Endometrial microvascular endothelial cells (primary cell): Measurements from ENCODE around the gene MRGPRF. TPM values are rescaled to one million over a fixed set of nuclear protein-coding genes. Genes with fewer than 3 reads are reported as not detected.

Experiments used
- in situ Hi-C: cut with HindIII; loops from 2 replicates; pipeline ENCODE4 v1.10.0; 2017; ENCODE audit warnings: low sequenced_read_pairs, low pct_unique_long_range_greater_than_20kb; ENCODE audit errors: inconsistent ontology term
- total RNA-seq: library from RNA; depleted of rRNA; stranded (reverse); fragments of >200 nt; gene quantifications from one replicate; pipeline ENCODE4 v1.2.3, GENCODE V29; 2015; ENCODE audit errors: inconsistent ontology term

The MRGPRF gene
- total RNA-seq, 1 donor from 2014 or later: not detected

DNA sequence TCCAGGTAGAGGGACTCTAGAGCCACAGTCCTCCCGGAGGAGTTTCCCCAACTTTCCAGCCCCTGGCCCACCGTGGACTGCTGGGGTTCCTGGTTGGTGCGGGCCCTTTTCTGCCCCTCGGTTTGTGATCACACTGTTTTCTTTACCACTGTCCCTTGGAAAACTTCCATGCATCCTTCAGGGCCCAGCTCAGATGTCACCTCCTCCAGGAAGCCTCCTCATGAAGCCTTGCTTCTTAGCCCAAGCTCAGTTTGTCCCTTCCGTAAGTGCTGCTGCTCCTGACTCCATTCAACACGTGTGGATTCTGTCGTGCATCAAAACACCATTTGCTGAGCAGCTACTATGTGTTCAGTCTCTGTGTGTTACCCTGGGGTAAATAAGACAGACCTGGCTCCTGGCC lies 19.8 kb upstream of the MRGPRF start:
- in situ Hi-C loops: no loop called here

DNA sequence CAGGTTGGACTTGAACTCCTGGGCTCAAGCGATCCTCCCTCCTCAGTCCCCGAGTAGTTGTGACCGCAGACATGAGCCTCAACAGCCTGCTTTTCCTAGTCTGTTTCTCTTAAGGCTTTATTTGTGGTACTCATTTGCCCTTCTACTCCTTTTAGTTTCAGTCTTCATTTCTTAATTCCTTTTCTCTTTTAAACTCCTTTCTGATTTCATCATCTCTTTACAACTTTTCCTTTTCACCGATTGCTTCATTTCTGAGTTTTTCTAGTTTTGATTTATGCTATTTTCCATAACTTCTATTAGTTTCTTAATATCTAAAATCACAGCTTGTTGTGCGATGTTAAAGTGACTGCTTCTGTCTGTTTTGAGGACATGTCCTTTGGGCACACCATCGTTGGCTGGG lies 17.3 kb upstream of the MRGPRF start:
- in situ Hi-C loops: no loop called here

DNA sequence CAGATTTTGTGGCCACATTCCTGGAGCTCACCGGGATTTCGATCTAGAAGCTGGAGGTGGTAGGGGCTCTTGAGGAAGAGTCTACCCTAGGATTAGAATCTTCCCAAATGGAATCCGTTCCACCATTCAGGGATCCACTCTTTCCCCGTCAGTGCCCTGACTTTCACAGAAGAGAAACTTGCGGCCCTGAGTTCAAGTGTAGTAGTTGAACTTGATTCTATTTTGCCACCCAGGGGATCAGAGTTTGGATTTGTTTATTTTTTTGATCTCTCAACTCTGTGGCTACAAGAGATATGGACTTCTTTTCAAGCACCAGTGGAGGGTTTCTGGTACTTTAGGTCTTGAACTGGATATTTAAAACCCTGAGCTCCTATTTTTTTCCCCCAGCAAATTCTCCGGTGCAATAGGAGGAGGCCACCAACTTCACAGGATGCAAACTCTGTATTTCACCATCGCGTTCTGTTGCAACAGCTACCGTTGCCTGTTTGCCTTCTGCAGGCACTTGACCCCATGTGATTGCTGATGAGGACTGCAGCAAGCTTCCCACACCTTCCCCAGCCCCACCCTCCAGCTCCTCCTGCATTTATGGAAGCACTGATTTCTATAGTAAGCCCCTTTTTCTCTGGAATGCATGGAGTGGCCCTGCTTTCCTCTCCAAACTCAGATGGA lies 14.8 kb upstream of the MRGPRF start:
- in situ Hi-C loops: no loop called here

DNA sequence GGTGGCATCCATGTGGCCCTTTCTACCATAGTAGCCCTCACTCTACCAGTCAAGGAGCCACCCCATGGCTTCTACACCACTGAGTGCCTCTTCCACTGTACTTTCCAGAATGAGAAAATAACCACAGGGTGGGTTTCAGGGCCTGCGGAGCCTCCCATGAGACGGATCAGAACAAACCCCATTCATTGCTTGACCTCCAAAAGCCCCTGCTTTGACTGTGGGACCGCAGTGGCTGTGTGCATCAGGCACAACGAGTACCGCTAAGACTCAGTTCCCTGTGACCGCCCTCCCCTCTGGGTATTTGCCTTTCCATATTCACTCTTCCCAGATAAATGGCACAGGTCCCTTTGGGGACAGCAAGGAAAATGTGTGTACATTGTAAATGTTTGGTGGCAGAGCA lies 11.5 kb upstream of the MRGPRF start:
- in situ Hi-C loops: no loop called here

DNA sequence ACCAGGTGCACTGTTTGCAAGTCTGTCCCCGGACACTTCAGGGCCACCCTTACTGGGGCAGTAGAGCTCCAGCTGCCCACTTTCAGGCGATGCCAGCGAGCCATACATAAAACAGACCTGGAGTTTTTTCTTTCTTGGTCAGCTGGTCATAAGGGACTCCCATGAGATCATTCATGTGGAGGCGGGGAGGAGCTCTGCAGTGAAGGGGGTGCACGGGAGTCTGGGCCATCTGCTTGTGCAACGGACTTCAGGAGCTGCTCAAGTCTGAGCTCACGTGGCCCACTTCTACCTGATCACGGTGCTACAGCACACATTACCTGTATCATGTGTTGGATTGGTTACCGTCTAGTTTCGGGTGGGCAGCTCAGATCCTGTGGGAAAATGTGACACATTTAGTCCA lies 9.2 kb upstream of the MRGPRF start:
- in situ Hi-C loops: no loop called here

DNA sequence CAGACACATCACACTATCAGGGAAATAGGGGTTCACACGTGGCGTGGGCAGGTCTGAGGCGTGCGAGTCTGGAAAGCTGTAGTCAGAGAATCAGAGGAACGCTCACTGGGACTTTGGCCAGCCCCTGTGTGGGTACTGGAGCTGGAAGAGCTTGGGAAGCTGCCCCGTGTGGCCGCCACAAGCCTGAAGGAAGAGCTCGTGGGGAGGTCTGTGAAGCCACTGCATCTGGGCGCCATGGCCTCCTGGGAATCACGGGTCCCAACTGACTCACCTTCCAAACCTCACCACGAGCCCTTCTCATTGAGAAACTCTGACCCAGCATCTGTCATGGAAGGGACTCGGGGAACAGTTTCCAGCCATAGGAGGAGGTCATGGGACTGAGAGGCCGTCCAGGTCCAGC lies 5.9 kb upstream of the MRGPRF start:
- in situ Hi-C loops: no loop called here

DNA sequence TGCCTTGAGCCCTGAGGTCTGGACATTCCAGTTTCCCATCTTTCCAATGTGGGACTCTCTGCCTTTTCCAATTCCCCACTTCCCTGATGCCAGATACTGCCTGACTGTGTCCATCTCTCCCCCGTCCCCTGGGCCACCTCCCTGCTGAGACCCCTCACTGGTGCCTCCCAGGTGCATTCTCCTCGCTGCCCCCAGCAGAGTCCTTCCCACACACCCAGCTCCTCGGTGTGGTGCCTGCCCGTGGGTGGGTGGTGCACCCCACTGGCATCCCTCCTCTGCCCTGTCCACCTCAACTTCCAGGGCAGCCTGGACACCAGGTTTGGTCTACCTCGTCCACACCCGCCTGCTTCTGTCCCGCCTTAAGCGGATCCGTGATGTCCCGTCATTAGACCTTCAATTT lies 4.9 kb upstream of the MRGPRF start:
- in situ Hi-C loops: no loop called here

DNA sequence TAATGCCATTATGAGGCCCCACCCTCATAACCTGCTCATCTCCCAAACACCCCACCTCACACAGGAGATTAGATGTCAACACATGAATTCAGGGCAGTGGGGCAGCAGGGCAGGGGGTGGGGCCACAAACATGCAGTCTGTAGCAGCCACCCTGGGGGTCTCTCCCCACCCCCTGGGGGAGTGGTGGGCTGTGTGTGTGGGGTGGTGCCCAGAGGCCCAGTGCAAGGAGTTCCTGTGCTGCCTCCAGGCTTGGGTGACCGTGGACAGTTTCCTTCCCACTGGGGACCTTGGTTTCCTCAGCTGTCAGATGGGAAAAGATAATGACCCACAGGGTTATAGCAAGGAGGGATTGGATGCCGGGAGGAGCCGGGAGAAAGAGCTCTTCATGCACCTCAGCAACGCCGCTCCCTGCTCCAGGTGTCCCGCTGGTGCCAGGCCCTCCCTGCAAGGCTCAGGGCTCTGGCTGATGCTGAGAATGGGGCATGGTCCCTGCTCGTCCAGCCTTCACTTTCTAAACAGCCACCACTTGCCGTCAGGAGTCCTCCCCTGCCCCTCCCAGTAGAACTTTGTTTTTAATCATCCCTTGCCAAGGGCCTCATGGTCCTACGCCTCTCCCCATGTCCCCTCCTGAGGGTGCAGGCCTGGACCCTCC lies 2.0 kb upstream of the MRGPRF start:
- in situ Hi-C loops: no loop called here

DNA sequence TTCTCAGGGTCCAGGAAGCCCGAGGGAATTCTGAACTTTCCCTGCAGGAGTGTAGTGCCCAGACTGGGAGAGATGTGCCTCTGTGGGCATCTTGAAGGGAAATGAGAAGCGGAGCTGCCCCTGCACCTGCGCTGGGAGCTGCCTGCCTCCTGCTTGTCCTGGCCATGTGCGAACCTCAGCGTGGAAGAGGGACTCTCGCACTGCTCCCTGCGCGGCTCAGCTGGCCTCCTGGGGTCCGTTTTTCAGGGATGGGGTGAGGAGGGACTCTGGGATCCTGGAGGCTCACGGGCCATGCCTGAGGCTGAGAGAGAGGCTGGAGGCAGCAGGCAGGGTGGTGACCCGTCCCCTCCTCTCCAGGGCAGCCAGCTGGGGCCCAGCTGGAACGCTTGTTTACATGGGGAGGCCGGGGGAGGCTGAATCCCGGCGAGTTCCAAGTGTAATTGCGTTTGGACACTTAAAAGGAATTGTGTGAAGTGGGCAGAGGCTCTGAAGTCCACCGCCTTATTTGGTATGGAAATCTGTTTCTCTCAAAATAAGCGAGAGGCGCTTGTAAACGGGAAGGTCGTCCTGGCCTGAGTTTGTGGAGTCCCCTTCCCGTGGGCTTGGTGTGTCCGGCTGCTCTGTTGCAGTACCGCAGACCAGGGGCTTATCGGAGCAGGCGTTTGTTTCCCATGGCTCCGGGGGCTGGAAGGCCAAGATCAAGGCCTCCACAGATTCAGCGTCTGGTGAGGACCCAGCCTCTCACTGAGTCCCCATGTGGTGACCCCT lies 1.2 kb upstream of the MRGPRF start:
- in situ Hi-C loops: no loop called here

DNA sequence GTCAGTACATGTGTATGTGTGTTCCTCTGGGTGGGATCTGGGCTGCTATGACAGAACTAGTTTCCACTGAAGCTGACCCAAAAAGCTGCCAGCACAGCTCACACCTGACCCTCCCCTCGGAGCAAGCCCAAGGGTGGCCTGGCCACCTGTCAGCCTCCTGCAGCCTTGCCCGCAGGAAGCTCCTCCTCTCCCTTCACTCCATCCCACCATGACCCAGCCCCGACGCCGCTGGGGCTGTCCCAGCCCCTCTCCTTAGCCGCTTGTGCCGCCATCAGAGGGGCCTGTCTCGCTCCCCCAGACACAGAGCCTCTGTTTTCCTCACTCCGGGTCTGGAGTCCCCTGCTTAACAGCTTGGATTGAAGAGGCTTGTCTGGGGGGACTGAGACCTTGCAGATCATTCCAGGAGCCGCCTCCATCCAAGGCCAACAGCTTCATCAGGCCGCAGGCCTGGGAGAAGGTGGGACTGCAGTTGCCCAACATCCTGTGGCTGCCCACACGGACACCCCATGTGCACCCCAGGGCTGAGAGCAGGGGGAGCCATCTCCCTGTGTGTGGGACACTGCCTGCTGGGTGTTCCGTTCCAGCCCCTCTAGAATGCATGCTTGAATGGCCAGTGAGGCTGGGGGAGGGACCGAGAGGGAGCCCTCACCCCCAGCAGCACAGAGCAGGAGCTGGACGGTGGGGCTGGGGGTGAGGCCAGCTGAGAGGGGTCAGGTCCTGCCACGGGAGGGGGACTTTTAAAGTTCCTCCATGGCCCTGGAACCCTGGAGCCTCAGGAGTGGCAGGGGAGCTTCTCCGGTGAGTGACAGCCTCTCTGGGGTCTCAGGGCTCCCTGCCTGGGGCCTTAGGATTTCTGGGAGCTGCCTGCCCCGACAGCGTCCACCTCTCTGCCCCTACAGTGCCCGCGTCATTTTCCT lies 696 bp downstream of the MRGPRF start:
- in situ Hi-C loops: no loop called here

DNA sequence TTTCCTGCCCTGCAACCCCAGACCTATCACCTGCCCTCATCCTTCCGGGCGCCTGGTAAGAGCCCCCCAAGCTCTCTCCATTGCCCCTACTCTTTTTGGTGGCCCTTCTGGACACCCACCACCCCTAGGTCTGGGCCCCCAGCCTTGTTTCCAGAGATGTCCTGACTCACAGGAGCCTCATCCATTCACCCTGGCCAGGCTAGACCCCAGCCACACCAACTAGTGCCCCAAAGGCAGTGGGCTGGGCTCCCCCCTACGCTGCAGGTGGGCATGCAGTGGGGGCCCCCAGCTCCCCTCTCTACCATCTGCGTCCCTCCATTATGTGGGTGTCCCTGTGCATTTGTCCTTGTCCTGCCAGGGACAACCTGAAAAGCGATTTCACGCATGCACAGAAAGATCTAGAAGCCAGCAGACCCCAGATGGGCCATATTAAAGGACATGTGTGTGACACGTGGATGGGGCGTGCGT lies 1.4 kb downstream of the MRGPRF start:
- in situ Hi-C loops: no loop called here

DNA sequence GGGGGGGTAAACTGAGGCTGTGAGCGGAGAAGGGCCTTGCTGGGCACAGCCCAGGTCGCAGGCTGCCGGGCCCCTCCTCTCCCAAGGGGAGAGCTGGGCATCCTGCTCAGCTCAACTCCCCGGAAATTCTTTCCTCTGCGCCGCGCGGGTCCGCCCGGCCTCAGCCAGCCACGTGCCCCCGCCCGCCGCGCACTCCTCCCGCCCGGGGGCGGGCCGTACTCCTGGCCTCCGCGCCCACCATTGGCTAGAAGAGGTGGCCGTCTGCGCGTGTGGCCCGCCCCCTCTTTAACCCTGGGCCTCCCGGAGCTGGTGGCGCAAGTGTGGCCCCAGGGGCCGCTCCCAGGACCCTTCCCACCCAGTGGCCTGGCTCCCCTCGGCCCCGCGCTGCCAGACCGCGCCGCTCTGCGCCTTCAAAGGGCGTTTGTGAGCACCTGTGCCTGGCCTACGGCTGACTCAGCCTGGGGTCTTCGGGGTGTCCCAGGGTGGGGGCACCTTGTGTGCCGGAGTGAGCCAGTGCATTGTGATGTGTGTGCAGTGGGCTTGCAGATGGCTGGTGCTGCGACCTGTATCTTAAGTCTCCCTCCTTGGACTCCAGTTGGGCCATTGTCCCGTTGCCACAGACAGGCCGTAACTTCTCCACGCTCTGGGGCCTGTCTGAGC lies 2.0 kb downstream of the MRGPRF start:
- in situ Hi-C loops: no loop called here

DNA sequence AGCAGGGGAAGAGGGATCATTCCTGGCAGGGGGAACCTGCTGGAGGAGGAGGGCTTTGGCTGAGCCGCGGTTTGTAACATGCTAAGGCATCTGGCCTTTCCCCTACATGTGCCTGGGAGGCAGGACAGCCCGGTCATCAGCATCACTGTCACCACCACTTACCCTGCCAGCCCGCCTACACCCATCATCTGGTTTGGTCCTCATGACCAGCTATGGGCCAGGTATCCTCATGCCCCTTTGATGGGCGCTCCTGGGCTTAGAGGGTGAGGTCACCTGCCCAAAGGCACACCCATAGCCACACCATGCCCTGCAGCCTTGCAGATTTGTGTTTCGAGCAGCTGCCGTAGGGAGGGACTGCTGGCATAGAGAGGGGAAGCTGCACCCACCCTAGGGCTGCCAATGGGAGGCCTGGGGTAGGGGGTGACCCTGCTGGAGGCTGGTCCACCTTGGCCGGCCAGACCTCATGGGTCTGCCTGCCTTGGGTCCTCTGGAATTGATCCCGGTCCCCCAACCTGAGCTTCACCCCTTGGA lies 2.6 kb downstream of the MRGPRF start:
- in situ Hi-C loops: no loop called here

DNA sequence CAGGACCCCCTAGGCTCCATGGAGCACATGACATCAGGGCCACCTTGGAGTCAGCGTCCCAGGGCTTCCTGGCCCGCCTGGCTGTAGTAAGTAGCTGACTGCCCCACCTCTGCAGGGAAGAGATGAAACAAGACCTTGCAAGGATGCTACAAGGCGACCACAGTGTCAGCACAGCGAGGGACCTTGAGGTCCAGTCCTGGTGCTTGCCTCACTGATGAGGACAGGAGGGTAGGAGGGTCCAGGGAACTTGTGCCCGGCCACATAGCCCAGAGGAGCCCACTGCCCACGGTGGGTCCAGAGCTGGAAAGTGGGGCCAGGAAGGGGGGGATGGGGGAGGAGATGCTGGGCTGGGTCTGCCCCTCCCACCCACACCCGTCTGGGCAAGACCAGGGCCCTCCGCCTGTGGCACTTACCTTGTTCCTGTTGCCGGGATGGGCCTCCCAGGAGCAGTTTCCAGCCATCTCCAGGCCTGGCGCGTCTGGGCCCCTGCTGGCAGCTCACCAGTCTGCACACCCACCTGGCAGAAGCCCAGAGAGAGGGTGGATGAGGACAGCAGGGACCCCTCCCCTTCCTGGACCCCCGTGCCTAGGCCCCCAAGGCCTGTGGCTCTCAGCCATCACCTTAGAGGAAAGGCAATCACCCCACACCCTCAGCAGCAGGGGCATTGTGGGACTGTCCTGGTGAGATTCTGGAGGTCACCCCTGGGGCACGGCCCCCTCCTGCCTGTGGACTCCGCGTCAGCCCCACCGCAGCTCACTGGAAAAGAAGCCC lies 3.4 kb downstream of the MRGPRF start:
- in situ Hi-C loops: no loop called here

DNA sequence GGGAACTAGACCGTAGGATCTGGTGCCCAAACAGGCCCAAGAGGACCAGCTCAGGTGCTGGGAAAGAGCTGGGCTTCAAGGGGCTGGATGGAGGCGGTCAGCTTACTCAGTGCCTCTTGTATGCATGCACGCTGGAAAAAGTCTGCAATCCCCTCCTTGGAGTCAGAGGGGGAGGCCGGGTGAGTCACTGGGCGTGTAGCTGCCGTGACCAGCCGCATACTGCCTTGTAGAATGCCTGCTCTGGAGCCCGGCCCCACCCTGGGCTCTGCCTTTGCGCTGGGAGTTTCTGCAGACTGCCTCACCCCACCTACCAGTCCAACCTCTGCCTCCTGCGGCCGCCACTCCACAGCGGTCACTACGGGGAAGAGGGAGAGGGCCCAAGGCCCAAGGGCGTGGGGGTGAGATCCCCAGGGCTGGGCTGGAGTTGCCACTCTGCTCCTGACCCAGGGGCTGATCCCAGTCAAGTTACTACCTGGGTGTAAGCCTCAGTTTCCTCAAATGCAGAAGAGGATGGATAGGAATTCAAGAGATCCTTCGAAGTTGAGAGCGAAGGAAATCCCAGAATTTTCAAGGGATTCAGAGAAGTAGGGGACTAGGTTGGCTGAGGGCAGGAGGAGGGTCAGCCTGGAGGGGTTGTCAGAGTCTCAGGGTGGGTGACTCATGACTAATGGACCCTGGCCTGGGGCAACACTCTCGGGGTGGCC lies 4.2 kb downstream of the MRGPRF start:
- in situ Hi-C loops: no loop called here

DNA sequence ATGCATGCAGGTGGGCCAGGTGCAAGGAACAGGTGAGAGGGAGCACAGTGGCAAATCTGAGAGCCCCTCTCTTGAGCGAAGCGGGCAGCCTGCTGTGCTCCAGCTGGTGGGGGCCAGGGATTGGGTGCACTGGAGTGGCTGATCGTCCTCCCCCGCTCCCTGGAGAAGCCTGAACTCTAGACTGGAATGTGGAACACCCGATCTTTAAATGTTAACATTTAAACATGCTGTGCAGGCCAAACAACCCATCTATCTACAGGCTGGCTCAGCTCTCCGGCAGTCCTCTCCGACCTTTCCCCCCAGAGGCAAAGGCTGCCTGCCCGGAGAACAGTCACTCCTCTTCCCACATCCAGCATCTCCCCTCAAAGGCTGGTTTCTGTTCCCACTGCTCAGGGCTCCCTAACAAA lies 5.1 kb downstream of the MRGPRF start:
- in situ Hi-C loops: no loop called here

DNA sequence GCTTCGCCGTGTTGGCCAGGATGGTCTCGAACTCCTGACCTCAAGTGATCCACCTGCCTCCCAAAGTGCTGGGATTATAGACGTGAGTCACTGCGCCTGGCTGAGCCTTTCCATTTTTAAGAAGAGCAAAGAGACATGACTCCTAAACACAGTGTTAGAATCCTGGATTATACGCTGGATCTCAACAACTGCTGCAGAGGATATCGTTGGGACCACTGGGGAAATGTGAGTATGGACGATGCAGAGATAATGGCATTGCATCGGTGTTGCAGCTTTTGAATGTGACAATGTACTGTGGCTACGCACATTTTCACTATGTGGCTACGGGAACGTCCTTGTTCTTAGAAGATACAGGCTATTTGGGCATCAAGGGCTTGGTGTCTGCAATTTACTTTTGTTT lies 6.2 kb downstream of the MRGPRF start:
- in situ Hi-C loops: no loop called here
